A549 (cell line): ENCODE data around the gene ANKRD13D. TPM values are rescaled to one million over a fixed set of nuclear protein-coding genes. Genes with fewer than 3 reads are reported as not detected.

Experiments used
- ATAC-seq, 2 experiments: fragments of 200-7000 bp in 1 of 2; fragments of >200 bp in 1 of 2; cut with Nextera tagmentation in 1 of 2; cut with Tn5 transposase in 1 of 2; 3 replicates each; pipeline versions ENCODE4 v1.8.0 to v1.9.1; 2018 to 2020; ENCODE audit warnings: mild to moderate bottlenecking in 1 of 2, moderate library complexity in 1 of 2
- CTCF ChIA-PET: fragments of 300-600 bp; sonication (Branson Sonifier 250); formaldehyde crosslinking; extraction: SDS; loops from one replicate; lab custom pipeline; 2021; ENCODE audit warnings: antibody characterized with exemption, inconsistent platforms; lab: Yijun Ruan, JAX
- POLR2A ChIA-PET: fragments of 350-600 bp; formaldehyde crosslinking; extraction: SDS; loops from one replicate; lab custom pipeline; 2021; ENCODE audit warnings: antibody characterized with exemption, inconsistent platforms; lab: Yijun Ruan, JAX
- DNase-seq, 2 experiments: peaks; one replicate each; pipeline versions ENCODE4 v3.0.0 to v3.0.0-alpha.2; 2011 to 2016; ENCODE audit warnings: low read depth in 1 of 2, low spot score in 1 of 2
- FAIRE-seq: peaks from 2 replicates; lab custom pipeline; 2011; peaks lifted over from hg19 to GRCh38; lab: Jason Lieb, UNC
- H3K27ac ChIP-seq, 2 experiments: fragments of >200 bp; sonication (Bioruptor Twin); formaldehyde crosslinking; 3 replicates each; pipeline ENCODE4 v1.5.1; 2016 to 2017
- H3K4me1 ChIP-seq: fragments of >200 bp; sonication (Bioruptor Twin); formaldehyde crosslinking; 3 replicates; pipeline ENCODE4 v1.6.1; 2016
- H3K4me2 ChIP-seq: fragments of >200 bp; sonication (Bioruptor Twin); formaldehyde crosslinking; 3 replicates; pipeline ENCODE4 v1.6.1; 2016
- H3K4me3 ChIP-seq: fragments of >200 bp; sonication (Bioruptor Twin); formaldehyde crosslinking; 3 replicates; pipeline ENCODE4 v1.5.1; 2016
- H3K9me3 ChIP-seq: fragments of >200 bp; sonication (Bioruptor Twin); formaldehyde crosslinking; 3 replicates; pipeline ENCODE4 v1.6.1; 2016
- CHD2 ChIP-seq: fragments of 150-350 bp; IDR thresholded peaks from 2 replicates; pipeline ENCODE4 v1.6.1; 2014; ENCODE audit warnings: low read length; ENCODE audit not compliant: partially characterized antibody
- CHD4 ChIP-seq: fragments of 200-600 bp; sonication (generic); IDR thresholded peaks from 2 replicates; pipeline ENCODE4 v1.6.1; 2016; ENCODE audit warnings: antibody characterized with exemption, mild to moderate bottlenecking, borderline replicate concordance
- CTCF ChIP-seq: fragments of >200 bp; sonication (Bioruptor Twin); formaldehyde crosslinking; IDR thresholded peaks from 3 replicates; pipeline ENCODE4 v1.5.1; 2016
- FOSL2 ChIP-seq, 2 experiments: fragments of 450-650 bp in 1 of 2; fragments of >200 bp in 1 of 2; sonication (Bioruptor Twin) in 1 of 2; formaldehyde crosslinking; IDR thresholded peaks; 2 replicates each; pipeline versions ENCODE4 v1.5.0 to v1.6.1; 2016 to 2020; ENCODE audit warnings: mild to moderate bottlenecking in 1 of 2, moderate library complexity in 1 of 2
- MAFK ChIP-seq: fragments of 450-650 bp; IDR thresholded peaks from 2 replicates; pipeline ENCODE4 v1.6.1; 2014; ENCODE audit not compliant: partially characterized antibody
- NFE2L2 ChIP-seq: fragments of 150-350 bp; conservative IDR thresholded peaks from 2 replicates; pipeline ENCODE4 v1.6.1; 2014; ENCODE audit warnings: low read length
- PBX3 ChIP-seq: IDR thresholded peaks from 2 replicates; pipeline ENCODE4 v1.6.1; 2012
- POLR2A ChIP-seq: IDR thresholded peaks from 2 replicates; pipeline ENCODE4 v1.6.1; 2012; ENCODE audit warnings: mild to moderate bottlenecking, low read length
- RARB ChIP-seq: fragments of 250-450 bp; sonication (Bioruptor Pico); IDR thresholded peaks from 2 replicates; pipeline ENCODE4 v1.8.0; 2021; ENCODE audit warnings: mild to moderate bottlenecking, moderate library complexity
- ZC3H11A ChIP-seq: fragments of 450-650 bp; IDR thresholded peaks from 2 replicates; pipeline ENCODE4 v1.6.1; 2014; ENCODE audit warnings: antibody characterized with exemption, mild to moderate bottlenecking
- WGBS: methylation state at CpG from one replicate; pipeline ENCODE4 v1.1.6; 2017; ENCODE audit errors: missing lambda C conversion rate; 5-methylcytosine and 5-hydroxymethylcytosine counted together
- polyA plus RNA-seq, 4 experiments: library from polyadenylated mRNA; depleted of rRNA in 3 of 4; stranded (reverse); fragments of >200 nt; fragmentation: RNase III in 1 of 4; extraction: RNeasy Plus Mini Kit Qiagen cat#74134 plus additional on column Dnase treatment in 1 of 4; gene quantifications; 2 replicates in 3 of 4; 3 replicates in 1 of 4; pipeline ENCODE4 v1.2.3, GENCODE V29; 2011 to 2017
- TF ChIP-seq, protein P1 (sequence below): fragments of 250-450 bp; sonication (Bioruptor Pico); IDR thresholded peaks from 2 replicates; pipeline ENCODE4 v1.5.0; 2021; ENCODE audit warnings: mild to moderate bottlenecking, moderate library complexity, borderline replicate concordance
- TF ChIP-seq, protein P2 (sequence below): fragments of 200-600 bp; sonication (generic); IDR thresholded peaks from 2 replicates; pipeline ENCODE4 v1.6.1; 2016; ENCODE audit warnings: antibody characterized with exemption, mild to moderate bottlenecking, moderate library complexity
- TF ChIP-seq, protein P3 (sequence below): fragments of >200 bp; sonication (Bioruptor Twin); formaldehyde crosslinking; IDR thresholded peaks from 3 replicates; pipeline ENCODE4 v1.6.1; 2016

The ANKRD13D gene
- polyA plus RNA-seq, 2 of the 4 experiments (the other 2 are of a cell fraction), result 17.0 to 24.2 TPM

DNA sequence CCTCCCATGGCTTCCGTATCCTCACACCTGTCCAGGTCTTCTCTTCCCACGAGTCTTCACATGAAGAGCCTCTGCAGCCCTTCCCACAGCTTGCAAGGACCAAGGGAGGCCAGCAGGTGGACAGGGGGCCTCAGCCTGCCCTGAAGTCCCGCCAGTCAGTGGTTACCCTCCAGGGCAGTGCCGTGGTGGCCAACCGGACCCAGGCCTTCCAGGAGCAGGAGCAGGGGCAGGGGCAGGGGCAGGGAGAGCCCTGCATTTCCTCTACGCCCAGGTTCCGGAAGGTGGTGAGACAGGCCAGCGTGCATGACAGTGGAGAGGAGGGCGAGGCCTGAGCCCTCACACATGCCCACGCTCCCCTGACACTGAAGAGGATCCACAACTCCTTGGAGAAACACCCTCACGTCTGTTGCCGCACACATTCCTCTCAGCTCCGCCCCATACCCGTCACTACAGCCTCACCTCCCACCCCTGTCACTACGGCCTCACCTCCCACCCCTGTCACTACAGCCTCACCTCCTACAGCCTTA is 22.5 kb downstream of the ANKRD13D start:
- no peak for TF ChIP-seq MAFK
- no peak for TF ChIP-seq PBX3
- TF ChIP-seq POLR2A, result no peak
- TF ChIP-seq, protein P1, sequence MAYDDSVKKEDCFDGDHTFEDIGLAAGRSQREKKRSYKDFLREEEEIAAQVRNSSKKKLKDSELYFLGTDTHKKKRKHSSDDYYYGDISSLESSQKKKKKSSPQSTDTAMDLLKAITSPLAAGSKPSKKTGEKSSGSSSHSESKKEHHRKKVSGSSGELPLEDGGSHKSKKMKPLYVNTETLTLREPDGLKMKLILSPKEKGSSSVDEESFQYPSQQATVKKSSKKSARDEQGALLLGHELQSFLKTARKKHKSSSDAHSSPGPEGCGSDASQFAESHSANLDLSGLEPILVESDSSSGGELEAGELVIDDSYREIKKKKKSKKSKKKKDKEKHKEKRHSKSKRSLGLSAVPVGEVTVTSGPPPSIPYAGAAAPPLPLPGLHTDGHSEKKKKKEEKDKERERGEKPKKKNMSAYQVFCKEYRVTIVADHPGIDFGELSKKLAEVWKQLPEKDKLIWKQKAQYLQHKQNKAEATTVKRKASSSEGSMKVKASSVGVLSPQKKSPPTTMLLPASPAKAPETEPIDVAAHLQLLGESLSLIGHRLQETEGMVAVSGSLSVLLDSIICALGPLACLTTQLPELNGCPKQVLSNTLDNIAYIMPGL (CRISPR knock-in tag), result no peak
- no peak for TF ChIP-seq RARB (CRISPR knock-in tag)
- TF ChIP-seq FOSL2 (IDR thresholded peaks at IDR 0.05), result no peak
- no peak for TF ChIP-seq FOSL2 (CRISPR knock-in tag; IDR thresholded peaks at IDR 0.05)
- TF ChIP-seq CHD4, result no peak
- TF ChIP-seq ZC3H11A, result no peak
- TF ChIP-seq CHD2, result no peak
- no peak for TF ChIP-seq CTCF
- TF ChIP-seq, protein P2, sequence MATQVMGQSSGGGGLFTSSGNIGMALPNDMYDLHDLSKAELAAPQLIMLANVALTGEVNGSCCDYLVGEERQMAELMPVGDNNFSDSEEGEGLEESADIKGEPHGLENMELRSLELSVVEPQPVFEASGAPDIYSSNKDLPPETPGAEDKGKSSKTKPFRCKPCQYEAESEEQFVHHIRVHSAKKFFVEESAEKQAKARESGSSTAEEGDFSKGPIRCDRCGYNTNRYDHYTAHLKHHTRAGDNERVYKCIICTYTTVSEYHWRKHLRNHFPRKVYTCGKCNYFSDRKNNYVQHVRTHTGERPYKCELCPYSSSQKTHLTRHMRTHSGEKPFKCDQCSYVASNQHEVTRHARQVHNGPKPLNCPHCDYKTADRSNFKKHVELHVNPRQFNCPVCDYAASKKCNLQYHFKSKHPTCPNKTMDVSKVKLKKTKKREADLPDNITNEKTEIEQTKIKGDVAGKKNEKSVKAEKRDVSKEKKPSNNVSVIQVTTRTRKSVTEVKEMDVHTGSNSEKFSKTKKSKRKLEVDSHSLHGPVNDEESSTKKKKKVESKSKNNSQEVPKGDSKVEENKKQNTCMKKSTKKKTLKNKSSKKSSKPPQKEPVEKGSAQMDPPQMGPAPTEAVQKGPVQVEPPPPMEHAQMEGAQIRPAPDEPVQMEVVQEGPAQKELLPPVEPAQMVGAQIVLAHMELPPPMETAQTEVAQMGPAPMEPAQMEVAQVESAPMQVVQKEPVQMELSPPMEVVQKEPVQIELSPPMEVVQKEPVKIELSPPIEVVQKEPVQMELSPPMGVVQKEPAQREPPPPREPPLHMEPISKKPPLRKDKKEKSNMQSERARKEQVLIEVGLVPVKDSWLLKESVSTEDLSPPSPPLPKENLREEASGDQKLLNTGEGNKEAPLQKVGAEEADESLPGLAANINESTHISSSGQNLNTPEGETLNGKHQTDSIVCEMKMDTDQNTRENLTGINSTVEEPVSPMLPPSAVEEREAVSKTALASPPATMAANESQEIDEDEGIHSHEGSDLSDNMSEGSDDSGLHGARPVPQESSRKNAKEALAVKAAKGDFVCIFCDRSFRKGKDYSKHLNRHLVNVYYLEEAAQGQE, result no peak
- no peak for TF ChIP-seq NFE2L2
- TF ChIP-seq, protein P3, sequence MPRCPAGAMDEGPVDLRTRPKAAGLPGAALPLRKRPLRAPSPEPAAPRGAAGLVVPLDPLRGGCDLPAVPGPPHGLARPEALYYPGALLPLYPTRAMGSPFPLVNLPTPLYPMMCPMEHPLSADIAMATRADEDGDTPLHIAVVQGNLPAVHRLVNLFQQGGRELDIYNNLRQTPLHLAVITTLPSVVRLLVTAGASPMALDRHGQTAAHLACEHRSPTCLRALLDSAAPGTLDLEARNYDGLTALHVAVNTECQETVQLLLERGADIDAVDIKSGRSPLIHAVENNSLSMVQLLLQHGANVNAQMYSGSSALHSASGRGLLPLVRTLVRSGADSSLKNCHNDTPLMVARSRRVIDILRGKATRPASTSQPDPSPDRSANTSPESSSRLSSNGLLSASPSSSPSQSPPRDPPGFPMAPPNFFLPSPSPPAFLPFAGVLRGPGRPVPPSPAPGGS, result no peak
- no peak for FAIRE-seq
- ChIA-PET POLR2A (interaction anchor here (1.2 to 1.3 kb wide), 2 partner anchors 8 to 23 kb away, joined by 3 read pairs; partner anchors contain the start of genes ANKRD13D and SSH3), CTCF (interaction anchor here (1.5 to 12.3 kb wide), 5 partner anchors 10 to 71 kb away, joined by 4 to 178 read pairs (median 8); partner anchors contain the start of gene ANKRD13D)
- H3K27ac ChIP-seq, result no peak overlapping the region
- no peaks in the 10 kb centered on the region for H3K9me3 ChIP-seq
- 88% methylated on average over 13 of the region's 15 CpGs for WGBS
- ATAC-seq, result peak; percentile 56 to 66; a peak in 5 of 6 replicates
- H3K4me1 ChIP-seq, result peaks cover 8% of the 10 kb centered on the region; the same call in 2 of the 3 replicates
- H3K4me2 ChIP-seq, result no peak overlapping the region
- no peak for DNase-seq
- H3K4me3 ChIP-seq, result no peak overlapping the region
